HG03558 (cell line): ENCODE results near the gene TBKBP1.
"Not testable (repeated sequence)": the region's sequence is repeated elsewhere in the genome, so short reads cannot be mapped to it uniquely, and the experiment has no call there.

ENCODE experiments used
- ATAC-seq: cut with Tn5 transposase; IDR thresholded peaks from one replicate; pipeline ENCODE4 v1.9.1; 2021; ENCODE audit warnings: moderate number of reproducible peaks; ENCODE audit not compliant: unreplicated experiment; ENCODE audit errors: extremely low read depth

Gene TBKBP1

DNA sequence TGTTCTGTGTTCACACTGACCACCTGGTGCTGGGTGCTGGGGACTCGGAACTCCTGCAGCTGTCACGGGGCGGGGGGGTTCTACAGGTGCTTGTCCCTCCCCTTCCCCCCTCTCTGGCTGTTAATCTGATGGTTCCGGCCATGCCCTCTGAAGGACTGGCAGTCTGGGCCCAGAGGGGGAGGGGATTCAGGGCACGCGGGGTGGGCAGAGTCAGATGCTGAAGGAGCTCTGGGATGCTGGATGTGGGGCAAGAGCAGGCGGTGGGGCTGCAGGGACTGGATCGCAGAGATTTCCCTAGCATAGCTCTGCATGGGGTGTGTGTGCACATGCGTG is 33.7 kb downstream of the TBKBP1 start:
- ATAC-seq, result no peak

DNA sequence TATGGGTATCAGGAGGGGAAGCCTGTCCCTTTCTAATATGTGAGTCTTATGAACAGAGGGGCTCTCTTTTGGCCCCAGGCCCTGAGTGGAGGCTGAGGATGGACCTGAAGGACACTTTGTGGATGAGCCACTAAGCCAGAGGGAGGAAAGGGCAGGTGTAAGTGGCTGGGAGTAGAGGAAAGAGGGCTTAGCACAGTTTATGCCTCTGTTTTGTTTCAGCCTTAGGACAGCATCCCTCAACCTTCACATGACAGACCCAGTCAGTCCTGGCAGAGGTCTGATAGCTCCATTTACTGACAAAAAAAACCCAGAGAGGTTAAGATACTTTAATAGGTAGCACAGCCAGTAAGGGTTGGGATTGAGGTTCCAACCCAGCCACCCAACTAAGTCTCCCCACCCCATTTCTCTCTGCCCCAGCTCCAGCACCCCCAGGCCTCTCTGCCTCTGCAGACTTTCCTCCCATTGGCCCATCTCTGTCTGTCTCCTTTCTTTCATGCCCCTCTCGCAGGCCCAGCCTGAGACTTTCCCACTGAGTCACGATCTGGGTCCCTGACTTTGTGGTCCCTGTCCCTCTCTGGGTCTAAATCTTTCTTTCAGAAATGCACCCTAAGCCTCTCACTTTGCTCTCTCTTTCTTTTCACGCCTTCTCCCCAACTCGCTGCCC is 34.4 kb downstream of the TBKBP1 start:
- no peak for ATAC-seq

DNA sequence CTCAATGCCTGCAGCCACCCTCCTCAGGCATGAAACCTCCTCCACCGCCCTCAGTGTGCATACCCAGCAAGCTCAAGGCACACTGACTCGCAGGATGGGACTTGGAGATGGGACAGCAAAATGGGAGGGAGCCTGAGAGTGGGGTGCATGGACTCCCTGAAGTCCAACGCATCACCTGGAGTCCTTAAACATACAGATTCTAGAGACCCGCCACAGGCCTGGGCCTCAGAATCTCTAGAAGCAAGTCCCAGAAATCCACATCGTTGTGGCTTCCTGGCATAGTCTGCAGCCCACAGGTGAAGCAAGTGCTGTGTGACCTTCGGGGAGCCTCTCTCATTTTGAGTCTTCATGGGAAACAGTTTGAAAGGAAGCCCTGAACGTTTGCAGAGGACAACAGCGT is 35.5 kb downstream of the TBKBP1 start:
- ATAC-seq, result no peak

DNA sequence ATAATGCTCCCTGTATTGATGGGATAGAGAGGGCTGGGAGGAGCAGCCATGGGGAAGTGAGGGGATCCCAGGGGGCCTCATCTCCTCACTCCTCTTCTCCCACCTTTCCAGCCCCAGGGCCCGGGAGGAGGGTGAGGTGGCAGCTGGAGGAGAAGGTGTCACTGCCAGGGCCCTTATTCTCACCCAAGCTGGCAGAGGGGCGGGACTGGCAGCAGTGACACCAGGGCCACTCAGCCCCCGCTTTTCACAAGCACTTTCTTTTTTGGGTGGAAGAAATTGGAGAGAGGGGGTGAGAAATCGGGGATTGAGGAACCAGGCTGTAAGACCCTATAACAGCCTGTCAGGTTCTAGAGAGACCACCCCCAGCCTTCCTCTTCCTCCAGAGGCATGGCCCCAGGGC is 36.7 kb downstream of the TBKBP1 start:
- no peak for ATAC-seq

DNA sequence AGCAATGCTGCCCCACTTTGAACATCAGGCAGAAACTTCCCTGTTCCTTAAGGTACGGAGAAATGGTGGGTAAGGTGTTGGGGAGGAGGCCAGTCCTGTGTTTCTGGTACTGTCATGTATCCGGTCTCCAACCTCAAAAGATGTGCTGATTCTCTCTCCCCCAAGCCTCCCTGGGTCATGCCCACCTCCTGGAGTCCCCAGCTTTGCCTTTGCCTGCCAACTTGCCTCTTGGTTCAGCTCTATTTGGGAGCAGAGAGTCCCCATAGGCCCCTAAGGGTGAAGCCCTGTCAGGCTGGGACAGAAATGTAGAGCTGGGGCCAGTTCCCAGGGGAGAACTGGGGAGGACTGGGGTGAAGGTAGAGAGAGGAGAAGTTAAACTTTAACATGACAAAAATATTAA is 37.4 kb downstream of the TBKBP1 start:
- ATAC-seq, result no peak

DNA sequence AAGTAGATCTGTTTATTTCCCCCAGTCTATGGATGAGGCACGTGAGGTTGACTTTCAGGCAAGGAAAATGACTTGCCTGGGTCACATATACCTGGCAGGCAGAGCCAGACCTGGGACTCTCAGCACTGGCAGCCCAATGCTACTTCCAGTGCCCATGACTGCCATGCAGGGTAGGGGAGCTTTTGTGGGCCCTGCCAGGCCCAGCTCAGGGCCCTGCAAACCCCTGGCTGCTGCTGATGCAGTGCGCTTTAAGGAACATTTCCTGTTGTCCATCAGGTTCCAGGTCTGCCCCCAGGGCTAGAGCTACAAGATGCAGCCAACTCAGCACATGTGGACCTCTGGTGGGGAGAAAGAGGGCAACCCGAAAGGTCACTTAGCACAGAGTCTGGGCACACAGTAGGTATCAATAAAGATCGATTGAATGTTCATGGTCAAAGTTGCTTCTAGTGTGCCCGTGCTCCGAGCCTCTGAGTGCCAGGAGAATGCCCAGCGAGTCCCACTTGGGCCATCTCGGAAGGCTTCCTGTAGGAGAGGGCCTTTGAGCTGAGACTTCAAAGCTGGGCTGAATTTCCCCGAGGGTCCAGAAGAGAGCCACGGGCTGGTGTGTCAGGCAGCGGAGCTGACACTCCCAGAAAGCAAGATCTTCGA is 38.6 kb downstream of the TBKBP1 start:
- no peak for ATAC-seq

DNA sequence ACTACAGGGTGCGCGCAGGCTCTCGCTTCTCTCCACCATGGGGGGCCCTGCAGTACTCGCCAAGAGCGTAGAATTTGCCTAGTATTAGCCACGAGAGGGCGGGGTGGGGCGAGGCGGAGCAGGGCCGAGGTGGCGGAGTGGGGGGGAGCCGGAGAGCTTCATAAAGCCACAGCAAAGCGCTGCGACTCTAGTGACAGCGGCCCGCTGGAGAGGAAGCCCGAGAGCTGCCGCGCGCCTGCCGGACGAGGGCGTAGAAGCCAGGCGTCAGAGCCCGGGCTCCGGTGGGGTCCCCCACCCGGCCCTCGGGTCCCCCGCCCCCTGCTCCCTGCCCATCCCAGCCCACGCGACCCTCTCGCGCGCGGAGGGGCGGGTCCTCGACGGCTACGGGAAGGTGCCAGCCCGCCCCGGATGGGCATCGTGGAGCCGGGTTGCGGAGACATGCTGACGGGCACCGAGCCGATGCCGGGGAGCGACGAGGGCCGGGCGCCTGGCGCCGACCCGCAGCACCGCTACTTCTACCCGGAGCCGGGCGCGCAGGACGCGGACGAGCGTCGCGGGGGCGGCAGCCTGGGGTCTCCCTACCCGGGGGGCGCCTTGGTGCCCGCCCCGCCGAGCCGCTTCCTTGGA is 39.2 kb downstream of the TBKBP1 start, which contains the start of gene TBX21:
TSS of gene TBX21 (plus strand) at position 190 of the 627 bp plus-strand sequence. CDS start at position 409, 219 bp downstream.
- ATAC-seq, result no peak

DNA sequence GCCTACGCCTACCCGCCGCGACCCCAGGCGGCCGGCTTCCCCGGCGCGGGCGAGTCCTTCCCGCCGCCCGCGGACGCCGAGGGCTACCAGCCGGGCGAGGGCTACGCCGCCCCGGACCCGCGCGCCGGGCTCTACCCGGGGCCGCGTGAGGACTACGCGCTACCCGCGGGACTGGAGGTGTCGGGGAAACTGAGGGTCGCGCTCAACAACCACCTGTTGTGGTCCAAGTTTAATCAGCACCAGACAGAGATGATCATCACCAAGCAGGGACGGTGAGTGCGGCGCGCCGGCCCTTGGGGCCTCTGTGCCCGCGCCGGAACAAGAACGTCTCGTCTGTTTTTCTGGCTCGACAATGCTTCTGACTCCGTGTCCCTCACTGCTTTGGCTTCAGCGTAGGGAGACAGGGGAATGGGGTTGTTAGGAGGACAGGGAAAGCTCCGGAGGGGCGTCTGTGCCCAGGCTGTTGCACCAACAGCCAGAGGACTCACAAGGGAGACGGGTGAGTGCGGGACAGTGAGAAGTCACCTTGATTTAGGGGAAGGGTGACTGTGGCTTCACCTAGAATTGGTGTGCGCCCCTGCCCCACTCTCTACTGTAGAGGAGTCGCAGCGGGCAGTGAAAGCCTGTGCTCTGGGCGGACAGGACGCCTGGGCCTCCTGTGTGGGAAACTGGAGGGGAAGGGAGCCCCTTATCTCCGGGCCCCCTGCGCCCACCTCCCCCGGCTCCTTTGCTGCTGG is 39.9 kb downstream of the TBKBP1 start:
- no peak for ATAC-seq

DNA sequence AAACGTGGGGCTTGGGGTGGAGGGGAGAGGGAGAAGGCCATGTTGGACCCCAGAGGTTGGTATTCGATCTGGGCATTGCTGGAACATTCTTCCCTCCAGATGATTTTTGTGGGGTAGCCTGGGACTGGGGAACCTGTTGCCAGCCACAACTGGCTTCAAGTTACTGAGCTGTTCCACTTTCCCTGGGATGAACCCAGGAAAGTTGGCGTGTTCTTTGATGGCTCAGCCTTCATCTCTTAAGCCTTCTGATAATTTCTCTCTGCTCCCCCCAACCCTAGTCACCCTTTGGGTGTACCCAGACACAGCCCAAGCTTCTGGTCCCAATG is 41.1 kb downstream of the TBKBP1 start:
- ATAC-seq, result no peak

DNA sequence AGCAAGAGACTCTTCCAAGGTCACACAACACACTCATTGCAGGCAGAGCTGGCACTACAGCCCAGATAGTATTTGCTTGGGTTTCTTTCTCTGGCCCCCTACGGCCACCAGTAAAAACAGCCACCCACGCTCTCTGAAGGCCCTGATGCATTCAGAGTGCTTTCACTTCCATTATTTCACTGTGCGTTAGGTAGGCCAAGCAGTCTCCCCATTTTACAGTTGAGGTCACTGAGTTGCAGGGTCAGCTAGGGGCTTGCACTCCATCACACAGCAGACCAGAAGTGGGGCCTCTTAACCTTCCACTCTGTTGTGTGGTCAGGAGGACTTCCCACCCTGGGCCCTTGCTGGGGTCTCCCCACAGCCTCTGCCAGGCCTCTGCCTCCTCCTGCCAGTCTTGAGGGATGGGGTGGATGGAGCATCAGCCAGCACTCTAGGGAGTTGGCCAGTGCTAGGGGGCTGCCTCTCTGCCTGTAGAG is 41.6 kb downstream of the TBKBP1 start:
- peak; percentile 39 for ATAC-seq

DNA sequence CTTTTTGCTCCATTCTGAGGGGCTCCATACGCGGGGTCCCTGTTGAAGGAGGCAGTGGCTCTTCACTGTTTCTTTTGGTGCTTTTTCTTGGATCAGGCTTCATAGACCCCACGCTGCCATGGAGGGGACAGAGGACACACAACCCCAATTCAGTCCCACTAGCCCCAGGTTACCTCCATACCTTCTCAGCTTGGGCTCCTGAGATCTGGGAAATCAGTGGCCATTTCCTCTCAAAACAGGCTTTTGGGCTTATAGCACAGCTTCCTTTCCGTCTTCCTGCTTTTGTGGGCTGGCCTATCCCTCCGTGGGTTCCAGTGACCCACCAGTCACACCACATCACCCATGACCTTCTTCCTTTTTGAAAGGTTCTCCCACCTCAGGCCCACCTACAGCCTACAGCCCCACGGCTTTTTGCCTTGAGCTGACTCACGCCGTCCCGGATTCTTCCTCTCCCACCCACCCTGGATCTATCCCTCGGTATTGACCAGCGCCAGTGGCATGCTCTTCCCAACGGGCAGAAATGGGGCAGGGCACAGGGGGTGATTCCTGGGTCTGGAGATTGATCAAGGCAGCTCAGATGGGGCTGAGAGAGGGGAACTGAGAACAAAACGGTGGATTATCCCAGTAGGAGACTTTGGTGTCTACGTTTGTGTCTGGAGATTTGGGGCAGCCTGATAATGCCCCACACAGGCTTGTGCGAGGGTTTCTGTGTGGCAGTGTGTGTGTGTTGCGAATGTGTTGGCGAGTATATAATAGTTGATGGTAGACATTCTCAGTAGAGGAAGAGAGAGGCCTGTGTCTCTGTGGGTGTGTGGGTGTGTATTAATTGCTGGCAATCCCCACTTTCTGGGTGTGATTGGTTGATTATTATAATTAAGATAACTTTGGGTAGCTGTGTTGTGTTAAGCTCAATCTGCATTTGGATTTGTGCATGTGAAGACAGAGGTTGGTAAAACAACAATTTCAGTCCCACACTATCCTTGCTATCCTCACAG is 42.8 kb downstream of the TBKBP1 start:
- no peak for ATAC-seq

DNA sequence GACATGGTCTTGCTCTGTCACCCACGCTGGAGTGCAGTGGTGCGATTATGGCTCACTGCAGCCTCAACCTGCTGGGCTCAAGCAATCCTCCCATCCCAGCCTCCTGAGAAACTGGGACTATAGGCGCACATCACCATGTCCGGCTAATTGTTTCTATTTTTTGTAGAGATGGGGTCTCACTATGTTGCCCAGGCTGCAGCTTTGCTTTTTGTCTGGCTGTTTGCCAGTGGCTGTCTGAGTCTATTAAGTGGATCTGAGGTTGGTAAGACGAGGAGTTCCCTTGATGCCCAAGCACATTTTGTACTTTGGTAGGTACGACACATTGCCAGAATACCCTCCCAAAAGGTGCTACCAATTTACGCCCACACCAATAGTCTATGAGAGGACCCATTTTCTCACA is 44.2 kb downstream of the TBKBP1 start:
- ATAC-seq, result no peak

DNA sequence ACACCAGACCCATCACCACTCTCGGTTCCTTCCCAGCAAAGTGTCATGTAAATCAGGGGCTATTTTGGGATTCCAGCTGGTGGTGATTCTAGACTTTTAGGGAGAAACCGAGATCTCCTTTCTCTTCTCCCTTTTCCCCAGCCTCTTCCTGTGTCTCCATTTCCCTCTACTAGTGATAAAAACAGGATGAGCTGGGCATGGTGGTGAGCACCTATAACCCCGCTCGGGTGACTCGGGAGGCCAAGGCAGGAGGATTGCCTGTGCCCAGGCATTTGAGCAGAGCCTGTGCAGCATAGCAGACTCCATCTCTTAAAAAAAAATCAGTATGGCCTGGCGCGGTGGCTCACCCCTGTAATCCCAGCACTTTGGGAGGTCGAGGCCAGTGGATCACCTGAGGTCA is 45.2 kb downstream of the TBKBP1 start:
- no peak for ATAC-seq

DNA sequence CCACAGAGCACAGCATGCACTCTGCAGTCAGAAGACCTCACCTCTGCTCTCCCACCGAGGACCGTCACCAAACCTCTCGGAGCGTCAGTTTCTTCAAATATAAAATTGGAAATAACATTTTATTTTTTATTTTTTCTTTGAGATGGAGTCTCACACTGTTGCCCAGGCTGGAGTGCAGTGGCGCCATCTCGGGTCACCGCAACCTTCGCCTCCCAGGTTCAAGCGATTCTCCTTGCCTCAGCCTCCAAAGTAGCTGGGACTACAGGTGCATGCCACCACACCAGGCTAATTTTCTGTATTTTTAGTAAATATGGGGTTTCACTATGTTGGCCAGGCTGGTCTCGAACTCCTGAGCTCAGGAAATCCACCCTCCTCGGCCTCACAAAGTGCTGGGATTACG is 46.0 kb downstream of the TBKBP1 start:
- not testable (repeated sequence) for ATAC-seq

DNA sequence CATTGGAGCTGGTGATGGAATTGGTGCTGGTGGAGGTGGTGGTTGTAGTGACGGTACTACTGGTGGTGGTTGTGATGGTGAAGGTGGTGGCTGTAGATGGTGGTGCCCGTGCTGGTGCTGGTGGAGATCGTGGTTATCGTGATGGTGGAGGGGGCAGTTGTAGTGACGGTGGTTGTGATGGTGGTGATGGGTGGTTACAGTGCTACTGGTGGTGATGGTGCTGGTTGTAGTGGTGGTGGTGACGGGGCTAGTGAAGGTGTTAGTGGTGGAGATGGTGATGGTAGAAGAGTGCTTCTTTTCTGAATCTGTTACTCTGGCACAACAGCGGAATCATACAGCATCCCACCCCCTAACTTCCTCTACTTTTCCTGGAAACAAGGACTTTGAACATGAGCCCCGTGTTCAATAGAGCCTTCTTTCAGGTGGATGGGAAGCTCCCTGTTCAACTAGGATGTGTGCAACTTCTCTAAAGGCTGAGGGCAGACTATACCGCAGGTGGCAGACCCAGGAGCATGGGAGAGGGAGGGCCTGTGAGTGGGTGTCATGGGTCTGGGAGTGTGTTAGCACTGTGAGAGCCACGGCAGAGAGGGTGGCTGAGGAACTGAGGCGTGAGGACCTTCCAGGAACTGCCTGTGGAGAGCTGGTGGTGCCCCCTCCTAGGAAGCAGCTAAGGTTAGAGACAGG is 47.3 kb downstream of the TBKBP1 start:
- no peak for ATAC-seq

DNA sequence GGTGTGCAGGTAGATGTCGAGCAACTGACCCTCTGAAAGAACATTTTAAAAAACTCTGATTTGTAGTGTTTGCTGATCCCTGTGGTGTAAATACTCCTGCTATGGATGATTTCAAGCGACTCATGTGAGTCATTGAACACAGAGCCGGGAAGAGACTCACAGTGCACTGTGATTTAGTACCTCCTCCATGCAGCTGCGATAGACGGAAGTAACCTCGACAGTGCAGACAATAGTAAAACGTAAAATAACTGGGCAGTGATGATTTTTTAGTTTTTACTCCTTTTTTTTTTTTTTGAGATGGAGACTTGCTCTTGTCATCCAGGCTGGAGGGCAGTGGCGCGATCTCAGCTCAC is 47.8 kb downstream of the TBKBP1 start:
- ATAC-seq, result no peak

DNA sequence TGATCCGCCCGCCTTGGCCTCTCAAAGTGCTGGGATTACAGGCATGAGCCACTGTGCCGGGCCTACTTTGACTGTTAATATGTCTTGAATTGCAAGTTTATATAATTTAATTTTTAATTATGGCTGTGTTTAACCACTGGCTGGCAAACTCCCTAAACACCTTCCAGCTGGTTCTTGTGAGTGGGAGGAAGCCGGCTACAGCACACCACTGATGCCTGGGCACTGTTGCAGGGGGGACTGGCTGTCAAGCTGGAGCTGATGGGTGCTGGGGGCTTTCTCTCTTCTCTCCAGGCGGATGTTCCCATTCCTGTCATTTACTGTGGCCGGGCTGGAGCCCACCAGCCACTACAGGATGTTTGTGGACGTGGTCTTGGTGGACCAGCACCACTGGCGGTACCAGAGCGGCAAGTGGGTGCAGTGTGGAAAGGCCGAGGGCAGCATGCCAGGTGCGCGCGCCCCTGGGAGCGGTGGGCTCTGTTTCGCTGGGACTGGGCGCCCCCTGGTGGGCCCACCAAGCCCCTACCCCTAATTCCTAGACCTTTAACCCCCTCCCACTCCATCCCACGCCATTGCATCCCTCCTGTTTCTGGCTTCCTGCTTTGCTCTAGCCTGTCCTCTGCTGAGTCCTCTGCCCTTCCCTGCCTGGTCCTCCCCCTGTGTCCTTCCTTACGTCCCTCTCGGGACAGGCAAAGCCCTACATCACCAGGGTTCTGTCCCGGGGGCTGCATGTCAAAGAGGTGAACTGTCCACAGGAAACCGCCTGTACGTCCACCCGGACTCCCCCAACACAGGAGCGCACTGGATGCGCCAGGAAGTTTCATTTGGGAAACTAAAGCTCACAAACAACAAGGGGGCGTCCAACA is 48.6 kb downstream of the TBKBP1 start:
- no peak for ATAC-seq

DNA sequence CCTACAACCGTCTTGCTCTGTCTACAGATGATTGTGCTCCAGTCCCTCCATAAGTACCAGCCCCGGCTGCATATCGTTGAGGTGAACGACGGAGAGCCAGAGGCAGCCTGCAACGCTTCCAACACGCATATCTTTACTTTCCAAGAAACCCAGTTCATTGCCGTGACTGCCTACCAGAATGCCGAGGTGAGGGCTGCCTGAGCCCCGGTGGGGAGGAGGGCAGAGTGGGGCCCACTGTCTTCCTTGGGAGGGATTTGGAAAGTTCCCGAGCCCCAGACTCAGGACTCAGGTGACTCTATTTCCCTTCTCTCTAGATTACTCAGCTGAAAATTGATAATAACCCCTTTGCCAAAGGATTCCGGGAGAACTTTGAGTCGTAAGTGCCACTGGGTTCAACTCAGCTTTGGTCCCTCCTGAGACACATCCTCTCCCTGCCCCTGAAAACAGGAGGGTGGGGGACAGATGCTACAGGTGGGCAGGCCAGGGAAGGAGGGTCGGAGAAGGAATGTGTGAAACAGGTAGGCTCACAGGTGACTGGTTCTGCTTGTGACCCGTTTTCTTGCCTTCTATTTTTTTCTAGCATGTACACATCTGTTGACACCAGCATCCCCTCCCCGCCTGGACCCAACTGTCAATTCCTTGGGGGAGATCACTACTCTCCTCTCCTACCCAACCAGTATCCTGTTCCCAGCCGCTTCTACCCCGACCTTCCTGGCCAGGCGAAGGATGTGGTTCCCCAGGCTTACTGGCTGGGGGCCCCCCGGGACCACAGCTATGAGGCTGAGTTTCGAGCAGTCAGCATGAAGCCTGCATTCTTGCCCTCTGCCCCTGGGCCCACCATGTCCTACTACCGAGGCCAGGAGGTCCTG is 50.4 kb downstream of the TBKBP1 start:
- no peak for ATAC-seq
